Upper lobe of left lung (tissue), 6 donors: Measurements from ENCODE around the gene P2RX7. TPM values are rescaled to one million over a fixed set of nuclear protein-coding genes. Genes with fewer than 3 reads are reported as not detected.
A peak's percentile ranks its signal among the peaks of the same experiment; 100 is the strongest.

Experiments
- ATAC-seq, 2 donors: fragments of 200-7000 bp; cut with Tn5 transposase; one replicate each; pipeline ENCODE4 v1.9.1; 2022; ENCODE audit warnings: mild to moderate bottlenecking in 2 of 2, moderate library complexity in 2 of 2; ENCODE audit not compliant: low FRiP score in 2 of 2
- DNase-seq, 2 donors: peaks; one replicate each; pipeline ENCODE4 v3.0.0-alpha.2; 2019 to 2020
- H3K27ac ChIP-seq, 4 donors: fragments of 200-600 bp; sonication (generic); one replicate each; pipeline ENCODE4 v1.5.1; 2016 to 2019
- H3K27me3 ChIP-seq, 4 donors: fragments of 200-600 bp; sonication (generic); one replicate each; pipeline ENCODE4 v1.5.1; 2017 to 2019
- H3K36me3 ChIP-seq, 4 donors: fragments of 200-600 bp; sonication (generic); one replicate each; pipeline ENCODE4 v1.5.1; 2016 to 2019
- H3K4me1 ChIP-seq, 4 donors: fragments of 200-600 bp; sonication (generic); one replicate each; pipeline ENCODE4 v1.5.1; 2018 to 2019
- H3K4me3 ChIP-seq, 4 donors: fragments of 200-600 bp; sonication (generic); one replicate each; pipeline ENCODE4 v1.5.1; 2017 to 2019; ENCODE audit warnings: mild to moderate bottlenecking in 2 of 4, moderate library complexity in 1 of 4
- H3K9me3 ChIP-seq, 4 donors: fragments of 200-600 bp; sonication (generic); one replicate each; pipeline ENCODE4 v1.5.1; 2018 to 2019
- EP300 ChIP-seq, 4 donors: sonication (generic); formaldehyde crosslinking; IDR thresholded peaks; one replicate each; pipeline ENCODE4 v1.5.1; 2017; ENCODE audit warnings: antibody characterized with exemption in 4 of 4, control low read depth in 2 of 4
- POLR2A ChIP-seq, 4 donors: fragments of 450-650 bp; IDR thresholded peaks; one replicate each; pipeline ENCODE4 v1.5.1; 2016 to 2017; ENCODE audit warnings: antibody characterized with exemption in 4 of 4, mild to moderate bottlenecking in 2 of 4
- POLR2AphosphoS5 ChIP-seq, 2 donors: sonication (generic); formaldehyde crosslinking; IDR thresholded peaks; one replicate each; pipeline ENCODE4 v1.5.1; 2017; ENCODE audit warnings: antibody characterized with exemption in 2 of 2
- WGBS, 2 donors: methylation state at CpG; one replicate each; pipeline ENCODE4 v1.1.5; 2017 to 2018; 5-methylcytosine and 5-hydroxymethylcytosine counted together
- total RNA-seq, 6 donors: library from RNA; depleted of rRNA in 4 of 6; stranded (reverse); fragments of >200 nt in 4 of 6; gene quantifications; one replicate each; pipeline versions ENCODE4 v1.1.0 to v1.2.1, GENCODE V29; 2016 to 2021
- TF ChIP-seq, protein P1 (sequence below), 6 experiments: fragments of 450-650 bp in 4 of 6; fragments of 200-600 bp in 2 of 6; sonication (generic) in 2 of 6; IDR thresholded peaks; one replicate each; pipeline ENCODE4 v1.5.1; 2016 to 2019; ENCODE audit warnings: antibody characterized with exemption in 6 of 6
- donor health status: DM: no; HTN: no; CAD: no; lungs with moderate emphysema.
- donor health status: DM: no; HTN: yes; CAD: no; lungs with severe emphysema.

Gene P2RX7
- total RNA-seq, 6 donors from 2014 or later, result 8.2 to 37.1 (median 15.4) TPM

DNA sequence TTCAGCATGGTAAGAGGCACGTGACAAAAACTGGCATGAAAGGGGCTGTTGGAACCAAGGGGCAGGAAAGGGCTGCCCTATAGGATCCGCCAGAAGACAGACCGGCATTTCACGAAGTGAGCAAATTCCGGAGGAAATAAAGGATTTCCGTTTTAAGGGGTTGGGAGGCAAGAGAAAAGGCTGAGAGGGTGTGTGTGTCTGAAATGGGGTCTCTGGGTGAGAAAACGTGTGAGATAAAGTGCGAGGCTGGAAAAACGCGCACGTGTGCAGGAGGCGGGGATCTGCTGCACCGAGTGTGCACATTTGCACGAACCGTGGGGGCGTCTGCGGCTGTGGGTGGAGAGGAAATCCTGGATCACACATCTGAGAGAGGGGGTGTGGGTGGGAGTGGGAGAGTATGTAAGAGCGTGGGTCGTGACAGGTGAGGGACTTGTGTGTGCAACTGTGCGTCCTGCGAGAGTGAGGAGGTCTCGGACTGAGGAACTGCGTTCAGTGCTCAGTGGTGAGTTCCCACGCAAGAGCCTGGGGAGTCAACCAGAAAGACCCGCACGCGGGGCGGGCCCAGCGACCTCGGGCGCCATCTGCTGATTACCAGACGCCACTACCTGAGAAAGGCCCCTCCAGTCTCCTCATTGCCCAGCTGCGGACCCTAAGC lies 37.0 kb upstream of the P2RX7 start:
- Histone ChIP-seq H3K27me3 (no peaks in the 10 kb centered on the region), H3K9me3 (peaks cover 0 to 3% (median 0%) of the 10 kb centered on the region in 4 donors), H3K4me1 (peaks cover 11 to 16% (median 14%) of the 10 kb centered on the region in 4 donors), H3K36me3 (no peaks in the 10 kb centered on the region), H3K27ac (peak overlapping the region in 1 of 4 donors; percentile 48), H3K4me3 (peak overlapping the region in 3 of 4 donors; percentile 28 to 45 (median 32))
- ATAC-seq (peak; percentile 87 to 96), DNase-seq (peak; percentile 80 to 94)
- TF ChIP-seq, protein P1, sequence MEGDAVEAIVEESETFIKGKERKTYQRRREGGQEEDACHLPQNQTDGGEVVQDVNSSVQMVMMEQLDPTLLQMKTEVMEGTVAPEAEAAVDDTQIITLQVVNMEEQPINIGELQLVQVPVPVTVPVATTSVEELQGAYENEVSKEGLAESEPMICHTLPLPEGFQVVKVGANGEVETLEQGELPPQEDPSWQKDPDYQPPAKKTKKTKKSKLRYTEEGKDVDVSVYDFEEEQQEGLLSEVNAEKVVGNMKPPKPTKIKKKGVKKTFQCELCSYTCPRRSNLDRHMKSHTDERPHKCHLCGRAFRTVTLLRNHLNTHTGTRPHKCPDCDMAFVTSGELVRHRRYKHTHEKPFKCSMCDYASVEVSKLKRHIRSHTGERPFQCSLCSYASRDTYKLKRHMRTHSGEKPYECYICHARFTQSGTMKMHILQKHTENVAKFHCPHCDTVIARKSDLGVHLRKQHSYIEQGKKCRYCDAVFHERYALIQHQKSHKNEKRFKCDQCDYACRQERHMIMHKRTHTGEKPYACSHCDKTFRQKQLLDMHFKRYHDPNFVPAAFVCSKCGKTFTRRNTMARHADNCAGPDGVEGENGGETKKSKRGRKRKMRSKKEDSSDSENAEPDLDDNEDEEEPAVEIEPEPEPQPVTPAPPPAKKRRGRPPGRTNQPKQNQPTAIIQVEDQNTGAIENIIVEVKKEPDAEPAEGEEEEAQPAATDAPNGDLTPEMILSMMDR (IDR thresholded peaks at IDR 0.05), result peak; percentile 72 to 89 (median 80)
- no peak for TF ChIP-seq POLR2A (IDR thresholded peaks at IDR 0.05)
- WGBS, 2 donors, result 2 to 3% methylated on average over 32 to 33 of the region's 33 CpGs

DNA sequence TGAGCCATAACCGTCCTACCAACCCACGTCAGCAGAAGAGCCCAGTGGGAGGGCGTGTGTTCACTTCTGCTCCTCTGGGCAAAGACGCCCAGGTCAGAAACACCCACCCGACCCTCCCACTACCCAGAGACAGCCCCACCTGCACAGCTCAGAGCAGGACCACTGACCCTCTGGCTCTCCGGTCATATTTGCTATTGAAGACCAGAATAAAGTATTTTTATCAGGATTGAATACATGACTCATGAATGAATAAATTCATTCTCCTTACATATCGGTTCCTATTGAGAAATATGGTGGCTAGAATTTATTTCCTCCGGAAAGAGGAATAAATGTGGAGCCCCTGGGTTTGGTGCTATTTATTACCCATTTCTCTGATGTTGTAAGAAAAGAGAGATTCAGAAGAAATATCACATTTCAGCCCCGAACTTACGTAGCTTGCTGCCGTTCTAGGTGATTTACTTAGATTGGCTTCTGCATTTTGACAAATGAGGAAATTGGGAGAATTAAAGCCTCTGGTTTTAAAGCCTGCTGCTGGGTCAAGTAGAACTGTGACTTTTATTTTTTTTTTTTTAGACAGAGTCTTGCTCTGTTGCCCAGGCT lies 36.4 kb upstream of the P2RX7 start:
- H3K27me3 ChIP-seq, result no peaks in the 10 kb centered on the region
- ATAC-seq (no peak), DNase-seq (no peak)
- 28 to 44% methylated on average over 7 to 11 of the region's 11 CpGs for WGBS, 2 donors
- H3K27ac ChIP-seq, result peak overlapping the region in 1 of 4 donors; percentile 48
- H3K4me3 ChIP-seq, result peak overlapping the region in 3 of 4 donors; percentile 28 to 45 (median 32)
- peaks cover 11 to 16% (median 14%) of the 10 kb centered on the region in 4 donors for H3K4me1 ChIP-seq
- TF ChIP-seq EP300 (IDR thresholded peaks at IDR 0.05) (no peak), POLR2AphosphoS5 (IDR thresholded peaks at IDR 0.05) (no peak), POLR2A (IDR thresholded peaks at IDR 0.05) (no peak)
- TF ChIP-seq, protein P1 (IDR thresholded peaks at IDR 0.05), result no peak
- peaks cover 0 to 3% (median 0%) of the 10 kb centered on the region in 4 donors for H3K9me3 ChIP-seq
- no peaks in the 10 kb centered on the region for H3K36me3 ChIP-seq

DNA sequence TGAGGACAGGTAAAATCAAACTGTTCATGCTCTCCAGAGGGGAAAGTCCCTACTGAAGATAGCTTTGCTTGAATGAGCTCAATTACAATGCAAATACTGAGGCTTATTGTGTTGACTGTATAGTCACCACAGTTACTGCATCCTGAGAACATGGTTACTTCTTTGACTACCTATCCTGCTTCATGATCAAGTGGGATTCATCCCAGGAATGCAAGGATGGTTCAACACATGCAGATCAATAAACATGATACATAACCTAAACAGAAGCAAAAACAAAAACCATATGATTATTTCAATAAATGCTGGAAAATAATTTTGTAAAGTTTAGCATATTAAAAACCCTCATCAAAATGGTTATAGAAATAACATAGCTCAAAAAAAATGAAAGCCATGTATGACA lies 32.9 kb upstream of the P2RX7 start:
- H3K27ac ChIP-seq, result no peak overlapping the region
- no peaks in the 10 kb centered on the region for H3K27me3 ChIP-seq
- ATAC-seq, result no peak
- H3K4me3 ChIP-seq, result no peak overlapping the region
- TF ChIP-seq EP300 (IDR thresholded peaks at IDR 0.05) (no peak), POLR2A (IDR thresholded peaks at IDR 0.05) (no peak)
- peaks cover 0 to 3% (median 0%) of the 10 kb centered on the region in 4 donors for H3K9me3 ChIP-seq
- H3K36me3 ChIP-seq, result no peaks in the 10 kb centered on the region
- DNase-seq, result no peak
- peaks cover 11 to 16% (median 12%) of the 10 kb centered on the region in 4 donors for H3K4me1 ChIP-seq

DNA sequence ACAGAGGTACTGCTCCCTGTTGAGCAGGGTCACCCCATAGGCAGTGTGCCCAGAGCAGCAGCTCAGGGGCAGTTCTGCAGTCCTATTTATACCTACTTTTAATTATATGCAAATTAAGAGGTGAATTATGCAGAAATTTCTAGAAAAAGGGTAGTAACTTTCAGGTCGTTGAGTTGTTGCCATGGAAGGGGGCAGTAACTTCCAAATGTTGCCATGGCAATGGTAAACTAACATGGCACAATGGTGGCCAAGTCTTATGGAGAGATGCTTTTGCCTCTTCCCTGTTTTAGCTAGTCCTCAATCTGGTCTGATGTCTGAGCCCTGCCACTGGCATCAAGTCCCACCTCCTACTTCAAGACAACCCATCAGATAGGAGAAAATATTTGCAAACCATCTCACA lies 30.4 kb upstream of the P2RX7 start:
- H3K27me3 ChIP-seq, result no peaks in the 10 kb centered on the region
- ATAC-seq (no peak), DNase-seq (no peak)
- no peak overlapping the region for H3K4me3 ChIP-seq
- H3K9me3 ChIP-seq, result peaks cover 0 to 3% (median 0%) of the 10 kb centered on the region in 4 donors
- H3K36me3 ChIP-seq, result no peaks in the 10 kb centered on the region
- H3K4me1 ChIP-seq, result no peaks in the 10 kb centered on the region
- no peak overlapping the region for H3K27ac ChIP-seq
- WGBS, 2 donors, result 20 to 25% methylated on average over 1 of the region's 1 CpG
- TF ChIP-seq, protein P1 (IDR thresholded peaks at IDR 0.05), result no peak
- TF ChIP-seq EP300 (IDR thresholded peaks at IDR 0.05) (no peak), POLR2AphosphoS5 (IDR thresholded peaks at IDR 0.05) (no peak), POLR2A (IDR thresholded peaks at IDR 0.05) (no peak)

DNA sequence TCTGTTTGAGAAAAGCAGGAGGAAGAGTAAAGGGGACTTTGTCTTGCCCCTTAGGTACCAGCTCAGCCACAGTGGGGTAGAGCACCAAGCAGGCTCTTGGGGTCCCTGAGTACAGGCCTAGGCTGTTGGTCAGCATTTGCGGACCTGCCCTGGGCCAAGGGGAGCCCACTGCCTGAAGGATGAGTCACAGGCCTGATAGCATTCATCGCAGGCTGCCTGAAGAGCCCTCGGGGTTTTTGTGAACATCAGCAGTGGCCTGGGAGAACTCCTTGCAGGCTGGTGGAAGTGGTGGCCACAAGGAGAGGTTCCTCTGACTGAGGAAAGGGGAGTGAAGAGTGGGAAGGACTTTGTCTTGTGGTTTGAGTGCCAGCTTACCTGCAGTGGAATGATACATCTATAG lies 25.0 kb upstream of the P2RX7 start:
- H3K36me3 ChIP-seq, result no peaks in the 10 kb centered on the region
- TF ChIP-seq POLR2AphosphoS5 (IDR thresholded peaks at IDR 0.05), result no peak
- no peak for TF ChIP-seq POLR2A (IDR thresholded peaks at IDR 0.05)
- H3K27me3 ChIP-seq, result no peaks in the 10 kb centered on the region
- no peak overlapping the region for H3K27ac ChIP-seq
- H3K4me3 ChIP-seq, result no peak overlapping the region
- no peak for DNase-seq
- H3K9me3 ChIP-seq, result no peaks in the 10 kb centered on the region
- no peak for ATAC-seq
- peaks cover 0 to 3% (median 2%) of the 10 kb centered on the region in 4 donors for H3K4me1 ChIP-seq
- 77 to 88% methylated on average over 3 of the region's 3 CpGs for WGBS, 2 donors
